ENCODE results near the gene S100A6.

S100A6 gene

GRCh38 chr1:153506386-153506785, 29.4 kb downstream of the S100A6 start:
- ChIA-PET POLR2A (interaction anchor here (1.1 kb wide), 4 partner anchors 16 to 128 kb away, joined by 3 to 6 read pairs (median 4); partner anchors contain the start of genes CHTOP, S100A13 and S100A16), CTCF (interaction anchor here (0.7 to 15.3 kb wide), 11 partner anchors 10 to 244 kb away, joined by 3 to 401 read pairs (median 6); partner anchors contain the start of genes S100A1, S100A13, S100A14 and S100A16)
- TF ChIP-seq CTCF (IDR thresholded peaks at IDR 0.05; ENCODE audit: insufficient read depth, low read length, missing control alignments): no peak
- no peak overlapping the region for H3K4me3 ChIP-seq (ENCODE audit: low read depth, low read length)
- DNase-seq (ENCODE audit: low read depth, low spot score): no peak

- POLR2A ChIA-PET: no interaction called here
- DNase-seq (ENCODE audit: low read depth, low spot score): no peak
- H3K4me3 ChIP-seq (ENCODE audit: low read depth, low read length): no peak overlapping the region
- TF ChIP-seq CTCF (IDR thresholded peaks at IDR 0.05; ENCODE audit: insufficient read depth, low read length, missing control alignments): no peak
- CTCF ChIA-PET: interaction anchor here (1.1 to 15.3 kb wide), 5 partner anchors 11 to 153 kb away, joined by 3 to 401 read pairs (median 6); partner anchors contain the start of gene S100A13
Observed at GRCh38 chr1:153505576-153505975, 30.2 kb downstream of the S100A6 start.

- no peak for TF ChIP-seq CTCF (IDR thresholded peaks at IDR 0.05; ENCODE audit: insufficient read depth, low read length, missing control alignments)
- DNase-seq (ENCODE audit: low read depth, low spot score): no peak
- POLR2A ChIA-PET: no interaction called here
- CTCF ChIA-PET: interaction anchor here (1.0 to 15.3 kb wide), 4 partner anchors 10 to 245 kb away, joined by 3 to 401 read pairs (median 22); no protein-coding TSS in a partner anchor
- H3K4me3 ChIP-seq (ENCODE audit: low read depth, low read length): no peak overlapping the region
Observed at GRCh38 chr1:153503766-153504165, 32.0 kb downstream of the S100A6 start.

- TF ChIP-seq CTCF (IDR thresholded peaks at IDR 0.05; ENCODE audit: insufficient read depth, low read length, missing control alignments): no peak
- POLR2A ChIA-PET: no interaction called here
- H3K4me3 ChIP-seq (ENCODE audit: low read depth, low read length): no peak overlapping the region
- DNase-seq (ENCODE audit: low read depth, low spot score): no peak
- CTCF ChIA-PET: interaction anchor here (1.1 to 17.1 kb wide), 3 partner anchors 11 to 144 kb away, joined by 3 to 527 read pairs (median 3); partner anchors contain the start of genes PGLYRP4 and S100A9
Observed at GRCh38 chr1:153498746-153499145, 37.0 kb downstream of the S100A6 start.

GRCh38 chr1:153495536-153495935, 40.3 kb downstream of the S100A6 start:
- no peak for TF ChIP-seq CTCF (IDR thresholded peaks at IDR 0.05; ENCODE audit: insufficient read depth, low read length, missing control alignments)
- ChIA-PET POLR2A (no interaction called here), CTCF (interaction anchor here (0.6 to 17.1 kb wide), 26 partner anchors 9 to 207 kb away, joined by 3 to 527 read pairs (median 6); partner anchors contain the start of genes PGLYRP4, S100A13, S100A9 and SNAPIN)
- H3K4me3 ChIP-seq (ENCODE audit: low read depth, low read length): no peak overlapping the region
- DNase-seq (ENCODE audit: low read depth, low spot score): no peak

- ChIA-PET POLR2A (no interaction called here), CTCF (interaction anchor here (0.6 to 17.1 kb wide), 31 partner anchors 9 to 208 kb away, joined by 3 to 527 read pairs (median 6); partner anchors contain the start of genes PGLYRP4, S100A12, S100A13 and S100A9)
- no peak overlapping the region for H3K4me3 ChIP-seq (ENCODE audit: low read depth, low read length)
- peak; percentile 86 for TF ChIP-seq CTCF (IDR thresholded peaks at IDR 0.05; ENCODE audit: insufficient read depth, low read length, missing control alignments)
- no peak for DNase-seq (ENCODE audit: low read depth, low spot score)
Observed at GRCh38 chr1:153494976-153495535, 40.7 kb downstream of the S100A6 start.

Measured in AG04449 (cell line).